ENCODE data around the gene SMCO3.

SMCO3 gene

GRCh38 chr12:14814014-14814413, at the start of gene SMCO3:
TSS of gene SMCO3 (minus strand) at chr12:14814182. CDS start at chr12:14806680, 7,502 bp downstream.
- DNase-seq = no peak

- no peak for DNase-seq
These were observed 46.5 kb upstream of the SMCO3 start for GRCh38 chr12:14860490-14860889.

GRCh38 chr12:14858513-14858912, 44.5 kb upstream of the SMCO3 start:
- no peak for DNase-seq

- no peak for DNase-seq
These were observed 40.7 kb upstream of the SMCO3 start for GRCh38 chr12:14854586-14855183.

- no peak for DNase-seq
These were observed 40.0 kb upstream of the SMCO3 start for GRCh38 chr12:14853961-14854360.

- DNase-seq = no peak
These were observed 38.9 kb upstream of the SMCO3 start for GRCh38 chr12:14852880-14853279.

GRCh38 chr12:14850929-14851663, 37.1 kb upstream of the SMCO3 start:
- no peak for DNase-seq

GRCh38 chr12:14849661-14850060, 35.7 kb upstream of the SMCO3 start:
- no peak for DNase-seq

- no peak for DNase-seq
These were observed 33.0 kb upstream of the SMCO3 start for GRCh38 chr12:14846876-14847580.

GRCh38 chr12:14846042-14846587, 32.1 kb upstream of the SMCO3 start:
- no peak for DNase-seq

GRCh38 chr12:14845350-14845750, 31.4 kb upstream of the SMCO3 start:
- no peak for DNase-seq

- DNase-seq = no peak
These were observed 30.4 kb upstream of the SMCO3 start for GRCh38 chr12:14844401-14844800.

GRCh38 chr12:14843425-14843887, 29.5 kb upstream of the SMCO3 start, which contains the start of gene ART4:
TSS of gene ART4 (minus strand) at chr12:14843526. CDS start at chr12:14843113, 413 bp downstream.
- DNase-seq = no peak

GRCh38 chr12:14842315-14842714, 28.3 kb upstream of the SMCO3 start:
- DNase-seq = no peak

GRCh38 chr12:14841761-14842160, 27.8 kb upstream of the SMCO3 start:
- no peak for DNase-seq

- no peak for DNase-seq
These were observed 26.6 kb upstream of the SMCO3 start for GRCh38 chr12:14840616-14841015.

- no peak for DNase-seq
These were observed 25.3 kb upstream of the SMCO3 start for GRCh38 chr12:14839262-14839661.

- no peak for DNase-seq
These were observed 22.6 kb upstream of the SMCO3 start for GRCh38 chr12:14836336-14837210.

GRCh38 chr12:14834509-14834908, 20.5 kb upstream of the SMCO3 start:
- DNase-seq = no peak

GRCh38 chr12:14833952-14834351, 20.0 kb upstream of the SMCO3 start:
- no peak for DNase-seq

GRCh38 chr12:14833336-14833735, 19.4 kb upstream of the SMCO3 start:
- DNase-seq = no peak

GRCh38 chr12:14828892-14829291, 14.9 kb upstream of the SMCO3 start:
- DNase-seq = no peak

GRCh38 chr12:14827043-14827442, 13.1 kb upstream of the SMCO3 start:
- DNase-seq = no peak

Data from SIG-M5 (cell line).